Small intestine (tissue), 7 donors: ENCODE results near the gene NEDD4L. TPM values are rescaled to one million over a fixed set of nuclear protein-coding genes. Genes with fewer than 3 reads are reported as not detected.
A peak's percentile ranks its signal among the peaks of the same experiment; 100 is the strongest.

Experiments used
- DNase-seq, 2 donors: peaks; one replicate each; pipeline versions ENCODE4 v3.0.0 to v3.0.0-alpha.2; 2013
- FAIRE-seq: peaks from 2 replicates; lab custom pipeline; 2012; peaks lifted over from hg19 to GRCh38; lab: Jason Lieb, UNC
- H3K27ac ChIP-seq, 3 donors: one replicate each; pipeline ENCODE4 v1.5.1; 2013; ENCODE audit warnings: low read length in 2 of 3, mild to moderate bottlenecking in 2 of 3, control low read depth in 1 of 3, inconsistent platforms in 1 of 3, low read depth in 1 of 3, moderate library complexity in 1 of 3
- H3K27me3 ChIP-seq, 3 donors: one replicate each; pipeline ENCODE4 v1.6.1; 2013; ENCODE audit warnings: low read length in 3 of 3, inconsistent platforms in 1 of 3; ENCODE audit not compliant: control insufficient read depth in 3 of 3, insufficient read depth in 3 of 3
- H3K36me3 ChIP-seq, 3 donors: one replicate each; pipeline ENCODE4 v1.6.1; 2013; ENCODE audit warnings: low read length in 3 of 3, inconsistent platforms in 1 of 3, low read depth in 1 of 3, mild to moderate bottlenecking in 1 of 3, moderate library complexity in 1 of 3; ENCODE audit not compliant: control insufficient read depth in 3 of 3, insufficient read depth in 2 of 3
- H3K4me1 ChIP-seq, 3 donors: one replicate each; pipeline ENCODE4 v1.6.1; 2013; ENCODE audit warnings: low read length in 2 of 3, inconsistent platforms in 1 of 3, low read depth in 1 of 3, mild to moderate bottlenecking in 1 of 3, moderate library complexity in 1 of 3; ENCODE audit not compliant: control insufficient read depth in 3 of 3, insufficient read depth in 2 of 3
- H3K4me3 ChIP-seq, 3 donors: one replicate each; pipeline ENCODE4 v1.5.1; 2013; ENCODE audit warnings: low read length in 3 of 3, control low read depth in 1 of 3, inconsistent platforms in 1 of 3, low read depth in 1 of 3, mild to moderate bottlenecking in 1 of 3, moderate library complexity in 1 of 3
- H3K9me3 ChIP-seq, 2 donors: one replicate each; pipeline ENCODE4 v1.6.1; 2013; ENCODE audit warnings: low read depth in 1 of 2, low read length in 1 of 2; ENCODE audit not compliant: control insufficient read depth in 2 of 2, insufficient read depth in 1 of 2
- WGBS, 3 donors: extraction: QIAGEN DNeasy Blood & Tissue Kit; methylation state at CpG; one replicate each; pipeline ENCODE4 v1.1.7; 2013; 5-methylcytosine and 5-hydroxymethylcytosine counted together
- polyA plus RNA-seq, 4 donors: library from polyadenylated mRNA; stranded (reverse) in 3 of 4; unstranded in 1 of 4; fragments of 200-250 nt in 3 of 4; fragments of 120-200 nt in 1 of 4; gene quantifications; one replicate each; pipeline versions ENCODE4 v1.2.1 to v1.2.3, GENCODE V29; 2013
- donor health status: healthy with polysubstance abuse.
- donor health status: control.
- donor health status: control.
- donor health status: Bipolar disorder and iron deficiency.
- donor health status: healthy.

NEDD4L gene
- polyA plus RNA-seq, 4 donors: 36.5 to 113 (median 96.2) TPM

DNA sequence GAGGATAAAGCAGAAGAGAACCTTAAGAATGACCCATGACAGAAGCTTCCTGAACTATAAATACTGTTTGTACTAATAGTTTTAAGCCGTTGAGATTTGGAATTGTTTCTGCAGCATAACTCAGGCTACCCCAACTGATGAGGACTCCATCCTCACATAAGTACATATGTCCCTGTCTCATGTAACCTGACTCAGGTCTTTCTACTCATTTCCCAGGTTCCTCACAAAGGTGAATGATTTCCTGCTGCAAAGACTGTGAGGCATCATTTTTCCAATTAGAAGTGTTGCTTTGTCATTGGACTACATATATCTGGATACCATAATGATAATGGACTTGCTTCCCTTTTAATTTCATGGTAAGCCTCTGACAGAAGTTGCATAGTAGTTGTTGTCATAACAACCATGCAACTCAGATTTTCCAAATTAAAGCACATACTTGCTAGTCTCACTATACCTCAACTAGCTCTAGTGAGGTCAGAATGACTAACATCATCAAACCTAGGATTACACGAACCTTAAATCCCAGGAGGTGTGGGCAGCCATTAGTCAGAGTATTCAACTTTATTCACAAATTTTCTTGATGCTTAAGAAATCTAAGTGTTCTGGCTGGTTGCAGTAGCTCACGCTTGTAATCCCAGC, 38.0 kb upstream of the NEDD4L start:
- WGBS, 3 donors: 66 to 85% (median 73%) methylated on average over 3 of the region's 3 CpGs
- FAIRE-seq: no peak

DNA sequence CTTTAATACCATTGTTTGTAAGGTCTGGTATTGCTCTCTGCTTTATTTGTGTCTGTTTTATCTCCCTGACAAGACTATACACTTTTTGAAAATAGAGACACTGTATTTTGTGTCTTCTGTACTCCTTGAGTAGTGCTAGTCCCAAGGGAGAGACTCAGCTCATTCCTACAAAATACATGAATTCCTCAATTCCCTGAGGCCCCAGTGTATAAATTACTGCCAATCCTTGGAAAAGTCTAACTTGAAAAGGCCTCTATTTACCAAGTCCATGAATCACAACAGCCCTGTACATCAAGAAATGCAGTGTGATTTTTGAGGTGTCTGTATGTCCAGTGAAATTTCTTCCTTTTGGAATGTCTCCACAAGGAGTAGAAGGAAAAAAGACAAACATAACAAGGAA, 34.9 kb upstream of the NEDD4L start:
- Histone ChIP-seq H3K4me3 (no peak overlapping the region), H3K27me3 (peaks cover 0 to 2% (median 0%) of the 10 kb centered on the region in 3 donors), H3K36me3 (no peaks in the 10 kb centered on the region), H3K4me1 (peaks cover 8 to 19% (median 11%) of the 10 kb centered on the region in 3 donors), H3K9me3 (peaks cover 0 to 4% of the 10 kb centered on the region in 2 donors), H3K27ac (no peak overlapping the region)
- DNase-seq: no peak
- FAIRE-seq: no peak

More for the DNA sequence above, 38.0 kb upstream of the NEDD4L start:
- Histone ChIP-seq H3K4me1 (no peaks in the 10 kb centered on the region), H3K36me3 (no peaks in the 10 kb centered on the region), H3K4me3 (no peak overlapping the region), H3K27me3 (no peaks in the 10 kb centered on the region), H3K27ac (no peak overlapping the region), H3K9me3 (peaks cover 0 to 4% of the 10 kb centered on the region in 2 donors)
- DNase-seq: no peak

DNA sequence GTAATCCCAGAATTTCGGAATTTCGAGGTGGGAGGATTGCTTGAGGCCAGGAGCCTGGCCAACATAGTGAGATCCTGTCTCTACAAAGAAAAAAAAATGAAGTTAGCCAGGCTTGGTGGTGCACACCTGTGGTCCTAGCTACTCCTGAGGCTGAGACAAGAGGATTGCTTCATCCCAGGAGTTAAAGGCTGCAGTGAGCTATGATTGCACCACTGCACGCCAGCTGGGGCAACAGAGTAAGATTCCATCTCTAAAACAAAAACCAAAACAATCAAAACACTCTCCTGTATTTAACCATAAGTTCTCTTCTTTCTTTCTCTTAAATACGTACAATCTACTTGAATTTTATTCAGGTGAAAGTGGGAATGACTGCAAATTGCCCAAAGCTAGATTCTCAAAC, 33.8 kb upstream of the NEDD4L start:
- DNase-seq (no peak), FAIRE-seq (no peak)
- peaks cover 0 to 2% (median 0%) of the 10 kb centered on the region in 3 donors for H3K27me3 ChIP-seq
- WGBS, 3 donors: 89 to 90% (median 89%) methylated on average over 4 of the region's 4 CpGs
- H3K4me3 ChIP-seq: no peak overlapping the region
- no peak overlapping the region for H3K27ac ChIP-seq
- H3K9me3 ChIP-seq: peaks cover 0 to 4% of the 10 kb centered on the region in 2 donors
- H3K36me3 ChIP-seq: no peaks in the 10 kb centered on the region
- peaks cover 8 to 29% (median 14%) of the 10 kb centered on the region in 3 donors for H3K4me1 ChIP-seq

DNA sequence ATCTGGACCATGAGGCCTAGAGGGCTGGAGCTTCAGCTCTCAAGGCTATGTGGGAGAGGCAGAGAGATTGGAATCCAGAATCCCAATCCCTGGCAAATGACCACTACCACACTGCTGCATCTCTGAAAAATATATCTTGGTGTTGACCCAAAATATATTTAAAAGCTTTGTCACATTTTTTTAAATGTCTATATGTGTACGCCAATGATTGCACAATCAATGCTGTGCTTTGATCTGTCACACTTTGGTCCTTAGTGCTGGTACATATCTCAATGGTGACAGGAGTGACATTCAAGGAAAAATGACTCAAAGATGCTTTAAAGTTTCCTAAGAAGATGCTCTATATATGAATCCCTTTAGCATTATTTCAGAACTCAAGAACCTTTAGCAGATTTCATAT, 31.7 kb upstream of the NEDD4L start:
- Histone ChIP-seq H3K9me3 (peaks cover 0 to 8% of the 10 kb centered on the region in 2 donors), H3K4me3 (no peak overlapping the region), H3K27ac (peak overlapping the region in 1 of 3 donors; percentile 4), H3K36me3 (no peaks in the 10 kb centered on the region), H3K27me3 (peaks cover 0 to 2% (median 0%) of the 10 kb centered on the region in 3 donors), H3K4me1 (peaks cover 8 to 45% (median 14%) of the 10 kb centered on the region in 3 donors)
- FAIRE-seq (no peak), DNase-seq (peak in 1 of 2 donors; percentile 41)
- 23 to 60% (median 58%) methylated on average over 1 of the region's 1 CpG for WGBS, 3 donors

DNA sequence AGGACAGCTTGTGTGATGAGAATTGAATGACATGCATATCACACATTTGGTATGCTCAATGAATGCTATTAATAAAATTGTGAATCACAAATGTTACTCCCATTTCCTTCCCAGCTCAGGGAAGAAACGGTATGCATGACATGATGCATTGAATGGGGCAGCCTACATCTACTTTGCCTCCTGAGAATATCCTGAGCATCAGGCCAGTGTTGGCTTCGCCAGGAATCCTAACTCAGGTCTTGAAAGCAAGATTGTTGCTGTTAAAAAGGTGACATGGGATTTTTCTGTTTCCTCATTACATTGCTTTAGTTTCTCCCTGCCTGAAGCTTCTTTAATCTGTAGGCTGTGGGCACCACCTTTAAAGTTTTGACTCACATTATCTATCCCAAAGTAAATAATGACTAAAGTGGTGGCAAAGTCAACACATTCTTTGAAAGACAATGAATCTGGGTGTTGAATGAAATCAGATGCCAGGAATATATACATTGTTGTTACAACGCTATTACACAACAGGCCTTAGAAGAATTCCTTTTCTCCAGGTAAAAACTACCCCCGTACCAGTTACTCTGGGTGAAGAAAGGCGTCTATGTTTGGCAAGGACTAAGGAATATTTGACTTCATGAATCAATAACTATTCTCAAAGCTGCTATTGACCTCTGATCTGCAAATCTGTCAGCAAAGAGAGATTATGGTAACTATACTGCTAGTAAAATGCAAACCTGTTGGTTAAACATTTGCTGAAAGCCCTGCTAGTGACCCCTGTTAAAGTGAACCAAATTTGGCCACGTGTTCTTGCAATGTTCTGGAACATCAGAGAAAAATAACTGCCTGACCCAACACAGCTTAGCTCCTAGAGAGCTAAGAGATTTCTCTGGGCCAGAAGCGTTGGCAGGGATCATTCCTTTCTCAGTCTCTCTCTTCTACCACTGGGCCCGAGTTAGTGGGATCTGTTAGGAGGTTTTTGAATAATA, 30.5 kb upstream of the NEDD4L start:
- Histone ChIP-seq H3K4me1 (peaks cover 8 to 45% (median 14%) of the 10 kb centered on the region in 3 donors), H3K9me3 (peaks cover 0 to 6% of the 10 kb centered on the region in 2 donors), H3K4me3 (no peak overlapping the region), H3K27me3 (peaks cover 0 to 2% (median 0%) of the 10 kb centered on the region in 3 donors), H3K27ac (peak overlapping the region; percentile 46 to 74 (median 73)), H3K36me3 (no peaks in the 10 kb centered on the region)
- peak; percentile 82 to 85 for DNase-seq
- WGBS, 3 donors: 11 to 43% (median 33%) methylated on average over 8 of the region's 8 CpGs
- FAIRE-seq: peak; percentile 47

DNA sequence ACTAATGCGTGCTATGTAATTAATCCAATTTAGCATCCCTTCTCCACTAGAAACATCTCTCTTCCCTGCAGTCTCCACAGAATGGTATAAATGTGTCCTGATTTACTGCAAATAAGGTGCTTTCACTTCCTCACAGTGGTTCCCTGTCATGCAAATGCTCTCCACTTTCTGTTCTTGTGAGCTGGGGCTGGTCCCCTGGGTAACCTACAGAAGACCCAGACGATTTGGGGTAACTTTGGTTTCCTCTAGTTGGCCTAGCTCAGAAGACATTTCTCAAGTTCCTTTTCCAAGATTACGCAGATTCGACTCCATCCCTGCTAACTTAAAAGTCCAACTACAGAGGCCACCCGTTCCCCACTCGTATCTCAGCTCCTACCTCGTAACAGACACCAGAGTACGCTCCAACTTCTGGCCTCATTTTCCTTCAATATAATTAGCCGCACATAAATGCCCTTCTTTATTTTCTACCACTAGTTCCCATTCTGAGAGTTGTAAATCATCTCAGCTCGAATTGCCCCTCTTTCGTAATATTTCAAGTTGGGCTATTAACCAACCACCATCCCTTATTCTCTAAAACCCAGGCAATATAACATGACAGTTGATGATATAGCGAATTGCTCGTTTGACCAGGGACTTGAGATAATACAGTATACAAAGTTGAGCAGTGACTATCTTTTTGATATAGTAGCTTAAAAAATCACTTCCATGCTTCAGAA, 28.8 kb upstream of the NEDD4L start:
- no peak overlapping the region for H3K4me3 ChIP-seq
- peaks cover 8 to 50% (median 19%) of the 10 kb centered on the region in 3 donors for H3K4me1 ChIP-seq
- 51 to 69% (median 60%) methylated on average over 13 of the region's 13 CpGs for WGBS, 3 donors
- DNase-seq: peak in 1 of 2 donors; percentile 74
- no peaks in the 10 kb centered on the region for H3K36me3 ChIP-seq
- no peak for FAIRE-seq
- peaks cover 0 to 2% (median 0%) of the 10 kb centered on the region in 3 donors for H3K27me3 ChIP-seq
- H3K9me3 ChIP-seq: peaks cover 0 to 4% of the 10 kb centered on the region in 2 donors
- peak overlapping the region in 2 of 3 donors; percentile 41 to 73 for H3K27ac ChIP-seq

DNA sequence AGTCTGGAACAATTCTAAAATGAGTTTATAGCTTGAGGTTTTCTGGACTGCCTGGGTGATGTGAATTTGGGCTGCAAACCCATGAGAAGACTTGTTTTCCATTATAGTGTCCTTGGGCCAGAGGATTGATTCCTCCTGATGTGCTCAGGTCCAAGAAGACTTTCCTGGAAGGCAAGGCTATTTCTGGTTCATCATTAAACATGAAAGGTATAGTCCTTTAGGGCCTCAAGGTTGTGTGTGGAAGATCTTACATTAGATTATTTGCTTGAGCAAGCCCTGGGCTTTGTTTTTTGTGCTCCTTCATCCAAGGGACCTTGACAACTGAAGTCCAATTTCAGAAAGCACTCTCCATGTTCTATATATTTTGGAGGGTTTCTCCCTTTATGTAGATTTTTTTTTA, 26.8 kb upstream of the NEDD4L start:
- no peak for FAIRE-seq

More for the DNA sequence above, 26.8 kb upstream of the NEDD4L start:
- Histone ChIP-seq H3K27me3 (peaks cover 0 to 2% (median 0%) of the 10 kb centered on the region in 3 donors), H3K9me3 (peaks cover 0 to 4% of the 10 kb centered on the region in 2 donors), H3K4me1 (peaks cover 10 to 62% (median 16%) of the 10 kb centered on the region in 3 donors), H3K4me3 (no peak overlapping the region), H3K27ac (no peak overlapping the region), H3K36me3 (no peaks in the 10 kb centered on the region)
- no peak for DNase-seq
